T-helper 1 cell treated with Interleukin-12 subunit alpha and Interleukin-12 subunit beta and Interleukin-4 antibody, amounts not matched to agents 30 μg/mL and 1 μg/mL, for 36 hours (primary cell): Measurements from ENCODE around the gene GRB10.
"Not testable (repeated sequence)": the region's sequence is repeated elsewhere in the genome, so short reads cannot be mapped to it uniquely, and the experiment has no call there.

ENCODE experiments used
- H3K27ac Mint-ChIP-seq: one replicate; pipeline ENCODE4 v1.8.0; 2021; ENCODE audit warnings: mild to moderate bottlenecking, mixed read lengths
- H3K27me3 Mint-ChIP-seq: one replicate; pipeline ENCODE4 v1.8.0; 2021; ENCODE audit warnings: low read depth, mixed read lengths
- H3K36me3 Mint-ChIP-seq: one replicate; pipeline ENCODE4 v1.8.0; 2021; ENCODE audit warnings: low read depth, mixed read lengths
- H3K4me1 Mint-ChIP-seq: one replicate; pipeline ENCODE4 v1.8.0; 2021; ENCODE audit warnings: low read depth, mixed read lengths
- H3K4me3 Mint-ChIP-seq: one replicate; pipeline ENCODE4 v1.8.0; 2021; ENCODE audit warnings: mild to moderate bottlenecking, moderate library complexity, mixed read lengths
- H3K9me3 Mint-ChIP-seq: one replicate; pipeline ENCODE4 v1.8.0; 2021; ENCODE audit warnings: mixed read lengths

The GRB10 gene

GRCh38 chr7:50778189-50778588 is 4.5 kb downstream of the GRB10 start:
- Mint-ChIP-seq H3K4me3 (no peak overlapping the region), H3K27ac (no peak overlapping the region), H3K36me3 (no peaks in the 10 kb centered on the region), H3K4me1 (peaks cover 12% of the 10 kb centered on the region), H3K9me3 (no peaks in the 10 kb centered on the region), H3K27me3 (peaks cover 21% of the 10 kb centered on the region)

- H3K4me1 Mint-ChIP-seq: peaks cover under 1% of the 10 kb centered on the region
- H3K9me3 Mint-ChIP-seq: no peaks in the 10 kb centered on the region
- H3K36me3 Mint-ChIP-seq: no peaks in the 10 kb centered on the region
- no peak overlapping the region for H3K4me3 Mint-ChIP-seq
- no peak overlapping the region for H3K27ac Mint-ChIP-seq
- H3K27me3 Mint-ChIP-seq: peaks cover 7% of the 10 kb centered on the region
Measured at GRCh38 chr7:50775836-50776235, 6.9 kb downstream of the GRB10 start.

DNA sequence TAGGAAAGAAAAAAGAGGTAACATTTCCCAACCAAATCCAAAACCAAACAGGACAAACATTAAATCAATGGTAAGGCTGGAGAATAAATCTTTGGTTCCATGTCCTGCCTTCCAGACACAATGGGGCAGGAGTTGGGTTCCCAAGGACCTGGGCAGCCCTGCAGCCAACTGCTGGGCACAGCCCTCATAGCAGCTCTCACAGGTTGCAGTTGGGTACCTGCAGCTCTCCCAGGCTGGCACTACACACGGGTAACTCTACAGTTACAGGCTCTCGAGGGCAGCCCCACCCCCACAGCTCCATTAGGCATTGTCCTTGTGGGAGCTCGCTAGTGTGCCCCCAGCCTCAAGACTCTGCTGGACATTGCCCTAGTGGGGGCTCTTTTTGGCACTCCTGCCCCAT is 7.5 kb downstream of the GRB10 start:
- Mint-ChIP-seq H3K27ac (no peak overlapping the region), H3K36me3 (no peaks in the 10 kb centered on the region), H3K4me3 (no peak overlapping the region), H3K4me1 (no peaks in the 10 kb centered on the region), H3K9me3 (no peaks in the 10 kb centered on the region), H3K27me3 (peaks cover 5% of the 10 kb centered on the region)

GRCh38 chr7:50774319-50774718 is 8.4 kb downstream of the GRB10 start:
- Mint-ChIP-seq H3K9me3 (no peaks in the 10 kb centered on the region), H3K27ac (no peak overlapping the region), H3K4me3 (no peak overlapping the region), H3K27me3 (peaks cover 3% of the 10 kb centered on the region), H3K4me1 (no peaks in the 10 kb centered on the region), H3K36me3 (no peaks in the 10 kb centered on the region)

GRCh38 chr7:50773071-50773470 is 9.6 kb downstream of the GRB10 start:
- not testable (repeated sequence) for H3K4me1 Mint-ChIP-seq, H3K9me3 Mint-ChIP-seq, H3K36me3 Mint-ChIP-seq, H3K27ac Mint-ChIP-seq, H3K4me3 Mint-ChIP-seq, H3K27me3 Mint-ChIP-seq

DNA sequence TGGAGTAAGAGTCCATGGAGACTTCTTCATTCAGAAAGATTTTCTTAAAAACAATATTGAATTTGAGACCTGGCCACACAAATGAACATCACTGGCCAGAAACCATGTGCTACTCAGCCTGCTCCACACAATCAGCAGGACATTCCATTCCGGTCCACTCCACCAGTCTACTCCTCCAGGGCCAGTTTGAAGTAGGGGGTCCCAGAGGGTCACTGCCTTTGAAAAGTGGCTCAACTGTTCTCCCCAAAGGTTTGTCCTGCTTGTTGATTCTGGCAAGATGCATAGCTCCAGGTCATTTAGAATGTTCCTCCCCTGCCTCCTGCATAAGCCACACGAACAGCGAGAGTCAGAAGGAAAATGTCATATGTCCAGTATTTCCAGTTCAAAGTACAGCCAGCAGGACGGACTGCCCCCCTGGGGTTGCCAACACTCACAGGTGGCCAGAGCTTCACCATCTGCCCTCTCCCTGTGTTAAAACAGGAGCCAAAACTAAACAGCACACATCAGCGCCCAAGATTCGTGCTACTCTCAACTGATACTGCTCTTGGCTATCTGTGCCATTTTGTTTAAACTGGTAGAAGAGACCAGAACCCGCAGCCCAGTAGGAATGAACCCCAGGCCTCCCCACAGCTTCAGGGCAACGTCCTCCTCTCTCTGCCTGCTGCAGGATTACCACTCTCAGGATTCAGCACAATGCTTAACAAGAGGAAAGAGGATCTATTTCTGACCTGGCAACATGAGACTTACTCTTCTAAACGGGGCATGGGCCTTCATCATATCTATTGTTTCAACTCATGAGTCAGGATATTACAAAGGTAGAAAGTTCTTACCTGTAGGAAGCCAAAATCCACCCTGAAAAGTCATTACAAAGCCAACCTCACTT is 11.3 kb downstream of the GRB10 start:
- Mint-ChIP-seq H3K4me1 (no peaks in the 10 kb centered on the region), H3K4me3 (no peak overlapping the region), H3K27me3 (no peaks in the 10 kb centered on the region), H3K9me3 (no peaks in the 10 kb centered on the region), H3K27ac (no peak overlapping the region), H3K36me3 (no peaks in the 10 kb centered on the region)

DNA sequence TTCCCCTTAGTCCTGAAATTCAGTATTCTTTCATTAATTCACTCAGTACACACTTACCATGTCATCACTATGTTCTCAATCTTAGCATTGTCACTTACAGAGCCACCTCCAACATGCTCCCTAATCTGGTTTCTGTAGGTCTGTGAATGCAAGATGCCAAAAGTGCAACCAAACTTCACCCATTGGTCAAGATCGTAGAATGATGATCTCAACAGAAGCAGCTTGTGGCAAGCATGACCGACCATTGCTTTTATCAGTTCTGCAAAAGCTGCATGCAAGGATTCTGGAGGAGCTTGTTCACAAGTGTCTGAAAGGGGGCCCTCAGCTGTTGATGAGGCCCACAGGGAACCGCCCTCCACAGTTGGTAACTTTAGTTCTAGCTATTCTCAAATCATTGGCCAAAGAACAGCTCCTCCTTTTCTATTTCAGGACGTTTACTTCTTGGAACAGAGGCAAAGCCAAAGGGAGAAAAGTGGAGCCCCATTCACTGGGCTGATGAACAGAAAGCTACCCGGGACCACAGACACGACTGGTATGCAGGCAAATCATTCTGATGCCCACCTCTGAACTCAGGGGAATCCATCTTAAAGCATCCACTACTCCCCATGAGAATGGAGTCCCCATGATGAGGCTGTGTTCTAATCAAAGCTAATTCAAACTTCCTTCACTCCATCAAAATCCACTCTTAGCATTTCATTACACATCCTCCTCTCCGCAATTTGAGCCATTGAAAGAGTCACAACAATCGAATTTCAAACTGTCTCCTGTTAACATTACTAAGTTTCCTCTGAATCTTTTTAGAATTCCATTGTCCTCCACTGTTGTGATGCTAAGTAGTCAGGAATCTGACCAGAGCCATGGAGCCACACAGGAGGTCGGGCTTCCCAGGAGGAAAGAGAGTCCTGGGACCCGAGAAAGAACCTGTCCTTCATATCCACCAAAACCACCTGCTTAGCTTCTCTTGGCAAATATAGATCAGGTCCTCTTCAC is 13.9 kb downstream of the GRB10 start:
- no peaks in the 10 kb centered on the region for H3K4me1 Mint-ChIP-seq
- H3K4me3 Mint-ChIP-seq: no peak overlapping the region
- H3K9me3 Mint-ChIP-seq: no peaks in the 10 kb centered on the region
- H3K27me3 Mint-ChIP-seq: no peaks in the 10 kb centered on the region
- H3K36me3 Mint-ChIP-seq: no peaks in the 10 kb centered on the region
- H3K27ac Mint-ChIP-seq: no peak overlapping the region

GRCh38 chr7:50766849-50767207 is 15.9 kb downstream of the GRB10 start:
- H3K4me3 Mint-ChIP-seq: no peak overlapping the region
- no peaks in the 10 kb centered on the region for H3K9me3 Mint-ChIP-seq
- no peak overlapping the region for H3K27ac Mint-ChIP-seq
- H3K36me3 Mint-ChIP-seq: no peaks in the 10 kb centered on the region
- H3K4me1 Mint-ChIP-seq: peaks cover 3% of the 10 kb centered on the region
- no peaks in the 10 kb centered on the region for H3K27me3 Mint-ChIP-seq

DNA sequence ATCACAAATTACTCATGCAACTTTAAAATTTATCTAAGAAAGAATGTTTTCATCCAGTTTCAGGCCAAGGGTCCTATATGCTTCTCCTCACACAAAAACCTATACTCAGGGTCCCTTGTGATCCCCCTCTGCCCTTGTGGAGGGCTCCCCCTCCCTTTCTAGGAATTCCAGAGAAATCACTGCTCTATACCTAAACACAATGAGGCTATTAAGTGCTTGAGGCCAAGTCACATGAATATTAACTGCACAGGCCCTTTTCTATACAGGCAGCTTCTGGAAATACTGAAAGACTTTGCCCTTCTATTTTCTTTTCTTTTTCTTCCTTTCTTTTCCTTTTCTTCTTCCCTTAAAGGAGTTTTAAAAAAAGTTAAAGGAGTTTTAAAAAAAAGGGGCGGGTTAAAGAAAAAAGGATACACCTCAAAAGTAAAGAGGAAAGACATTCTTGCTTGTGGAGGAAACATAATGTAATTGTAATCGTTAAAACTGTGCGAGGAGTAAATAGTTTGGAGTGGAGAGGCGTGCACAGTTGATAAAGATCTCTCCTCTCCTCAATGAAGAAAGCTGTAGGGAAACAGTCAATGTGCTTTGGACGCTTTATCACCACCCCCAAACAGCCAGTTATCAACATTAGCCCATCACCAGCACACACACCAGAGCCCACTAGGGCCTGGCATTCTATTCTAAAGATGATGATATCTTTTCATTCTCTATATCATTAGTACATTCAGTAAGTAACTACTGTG is 16.4 kb downstream of the GRB10 start:
- no peaks in the 10 kb centered on the region for H3K9me3 Mint-ChIP-seq
- peaks cover 8% of the 10 kb centered on the region for H3K4me1 Mint-ChIP-seq
- no peaks in the 10 kb centered on the region for H3K36me3 Mint-ChIP-seq
- no peak overlapping the region for H3K4me3 Mint-ChIP-seq
- no peaks in the 10 kb centered on the region for H3K27me3 Mint-ChIP-seq
- no peak overlapping the region for H3K27ac Mint-ChIP-seq

DNA sequence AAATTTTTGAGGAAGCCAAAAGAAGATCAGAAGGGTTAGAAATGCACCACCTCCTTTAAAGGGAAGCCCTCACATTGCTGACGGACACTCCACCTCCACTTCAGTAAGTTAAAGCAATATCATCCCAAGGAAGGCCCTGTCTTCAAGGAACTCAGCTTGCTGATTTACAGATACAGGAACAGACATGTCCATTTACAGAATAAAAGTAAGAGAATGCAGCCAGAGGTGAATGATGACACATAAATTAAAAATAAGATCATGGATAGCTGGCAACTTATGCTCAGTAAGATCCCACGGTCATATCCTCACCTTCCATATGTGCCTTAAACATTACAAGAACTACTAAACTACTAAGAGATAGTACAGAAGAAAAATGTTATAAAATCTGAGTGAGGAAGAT is 20.4 kb downstream of the GRB10 start:
- no peak overlapping the region for H3K4me3 Mint-ChIP-seq
- H3K4me1 Mint-ChIP-seq: peaks cover 9% of the 10 kb centered on the region
- H3K27ac Mint-ChIP-seq: no peak overlapping the region
- no peaks in the 10 kb centered on the region for H3K27me3 Mint-ChIP-seq
- no peaks in the 10 kb centered on the region for H3K9me3 Mint-ChIP-seq
- no peaks in the 10 kb centered on the region for H3K36me3 Mint-ChIP-seq

DNA sequence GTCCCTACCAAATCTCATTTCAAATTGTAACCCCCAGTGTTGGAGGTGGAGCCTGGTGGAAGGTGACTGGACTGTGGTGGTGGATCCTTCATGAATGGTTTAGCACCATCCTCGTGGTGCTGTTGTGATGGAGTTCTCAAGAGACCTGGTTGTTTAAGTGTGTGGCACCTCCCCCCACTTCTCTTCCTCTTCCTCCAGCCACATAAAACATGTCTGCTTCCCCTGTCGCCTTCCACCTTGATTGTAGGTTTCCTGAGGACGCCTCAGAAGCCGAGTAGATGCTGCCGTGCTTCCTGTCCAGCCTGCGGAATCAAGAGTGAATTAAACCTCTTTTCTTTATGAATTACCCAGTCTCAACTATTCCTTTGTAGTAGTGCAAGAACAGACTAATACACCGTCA is 21.0 kb downstream of the GRB10 start:
- H3K4me3 Mint-ChIP-seq: no peak overlapping the region
- no peaks in the 10 kb centered on the region for H3K9me3 Mint-ChIP-seq
- H3K36me3 Mint-ChIP-seq: no peaks in the 10 kb centered on the region
- no peaks in the 10 kb centered on the region for H3K27me3 Mint-ChIP-seq
- peaks cover 9% of the 10 kb centered on the region for H3K4me1 Mint-ChIP-seq
- H3K27ac Mint-ChIP-seq: no peak overlapping the region

DNA sequence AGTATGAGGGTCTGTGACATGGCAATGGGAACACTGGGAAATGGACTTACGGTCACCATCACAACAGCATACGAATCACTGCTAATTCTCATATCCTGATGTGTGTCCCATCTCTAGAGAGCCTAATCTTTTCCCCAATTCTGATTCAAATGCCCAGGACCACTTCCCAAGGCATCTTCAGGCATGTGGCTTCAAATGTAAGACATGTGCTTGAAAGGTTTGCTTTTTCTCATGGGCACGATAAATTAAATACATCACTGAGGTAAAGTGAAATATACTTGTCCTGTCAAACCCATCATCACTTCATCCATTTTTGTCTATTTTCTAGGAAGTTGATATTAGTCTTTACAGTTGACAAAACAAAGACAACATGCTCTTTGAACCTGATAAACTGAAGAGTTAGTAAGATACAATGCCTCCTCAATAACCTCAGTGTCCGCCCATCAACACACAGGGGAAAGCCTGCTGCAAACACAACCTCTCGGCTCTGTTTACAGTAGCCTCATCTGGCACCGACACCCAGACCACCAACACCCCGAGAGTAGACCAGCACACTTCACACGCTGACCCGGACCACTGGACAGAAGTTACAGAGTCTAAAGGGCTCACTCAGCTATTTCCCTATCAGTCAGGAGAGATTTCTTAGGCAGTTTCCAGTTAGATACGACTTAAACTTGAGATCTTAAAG is 24.8 kb downstream of the GRB10 start:
- no peak overlapping the region for H3K4me3 Mint-ChIP-seq

DNA sequence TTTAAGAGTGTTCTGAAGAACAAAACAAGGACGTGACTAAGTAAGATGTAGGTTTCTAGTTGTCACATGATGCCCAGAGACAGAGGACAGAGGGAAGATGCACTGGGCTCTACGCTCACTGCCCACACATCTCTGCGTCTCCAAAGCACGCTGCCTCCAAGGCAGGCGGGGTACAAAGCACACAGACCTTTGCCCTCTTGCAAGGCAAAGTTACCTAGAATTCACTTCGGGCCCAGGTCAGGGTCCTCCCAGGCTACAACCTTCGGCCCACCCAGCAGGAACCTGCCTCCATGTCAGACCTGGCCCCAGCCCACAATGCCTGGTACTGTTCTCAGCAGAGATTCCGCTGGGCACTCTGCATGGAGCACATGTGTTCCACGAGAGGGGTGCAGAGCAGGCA is 26.5 kb downstream of the GRB10 start:
- H3K4me1 Mint-ChIP-seq: peaks cover 3% of the 10 kb centered on the region
- no peaks in the 10 kb centered on the region for H3K36me3 Mint-ChIP-seq
- no peaks in the 10 kb centered on the region for H3K27me3 Mint-ChIP-seq
- H3K9me3 Mint-ChIP-seq: no peaks in the 10 kb centered on the region
- H3K4me3 Mint-ChIP-seq: no peak overlapping the region
- H3K27ac Mint-ChIP-seq: no peak overlapping the region

More for the DNA sequence above, 24.8 kb downstream of the GRB10 start:
- no peaks in the 10 kb centered on the region for H3K9me3 Mint-ChIP-seq
- H3K27me3 Mint-ChIP-seq: no peaks in the 10 kb centered on the region
- H3K36me3 Mint-ChIP-seq: no peaks in the 10 kb centered on the region
- peaks cover 12% of the 10 kb centered on the region for H3K4me1 Mint-ChIP-seq
- H3K27ac Mint-ChIP-seq: no peak overlapping the region

DNA sequence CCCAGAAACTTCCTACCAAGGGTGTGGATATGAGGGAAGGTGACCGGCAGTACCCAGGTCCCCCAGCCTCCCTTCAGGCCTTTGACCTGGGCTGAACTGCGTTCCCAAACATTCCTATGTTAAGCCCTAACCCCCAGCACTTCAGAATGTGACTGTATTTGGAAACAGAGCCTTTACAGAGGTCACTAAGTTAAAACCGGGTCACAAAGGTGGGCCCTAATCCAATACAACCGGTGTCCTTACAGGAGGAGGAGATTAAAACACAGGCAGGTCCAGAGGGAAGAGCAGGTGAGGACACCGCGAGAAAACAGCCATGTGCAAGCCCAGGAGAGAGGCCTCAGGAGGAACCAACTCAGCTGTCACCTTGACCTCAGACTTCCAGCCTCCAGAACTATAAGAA is 28.0 kb downstream of the GRB10 start:
- H3K9me3 Mint-ChIP-seq: no peaks in the 10 kb centered on the region
- no peaks in the 10 kb centered on the region for H3K27me3 Mint-ChIP-seq
- peaks cover 3% of the 10 kb centered on the region for H3K4me1 Mint-ChIP-seq
- H3K36me3 Mint-ChIP-seq: no peaks in the 10 kb centered on the region
- H3K4me3 Mint-ChIP-seq: no peak overlapping the region
- no peak overlapping the region for H3K27ac Mint-ChIP-seq
